HEK293 (cell line): Measurements from ENCODE around the gene ZNF609.

Experiments
- CTCF ChIA-PET: fragments of 350-600 bp; formaldehyde crosslinking; extraction: SDS; loops from one replicate; lab custom pipeline; 2021; ENCODE audit warnings: antibody characterized with exemption; lab: Yijun Ruan, JAX
- POLR2A ChIA-PET: fragments of 300-600 bp; formaldehyde crosslinking; extraction: SDS; loops from one replicate; lab custom pipeline; 2020; ENCODE audit warnings: antibody characterized with exemption, inconsistent platforms; lab: Yijun Ruan, JAX
- H3K27ac ChIP-seq: fragments of 200-500 bp; sonication (Bioruptor generic); 2 replicates; pipeline ENCODE4 v1.5.1; 2014; ENCODE audit warnings: low read depth, low read length, control low read depth, inconsistent platforms; ENCODE audit errors: extremely low read depth
- H3K36me3 ChIP-seq, 2 experiments: fragments of 200-500 bp in 1 of 2; sonication (Bioruptor generic) in 1 of 2; 1 replicate in 1 of 2; 2 replicates in 1 of 2; pipeline ENCODE4 v1.5.1; 2014 to 2017; ENCODE audit warnings: inconsistent platforms in 2 of 2, low read length in 2 of 2; ENCODE audit not compliant: control insufficient read depth in 2 of 2, insufficient read depth in 1 of 2
- H3K4me1 ChIP-seq: fragments of 200-500 bp; sonication (Bioruptor generic); 2 replicates; pipeline ENCODE4 v1.5.1; 2014; ENCODE audit warnings: mild to moderate bottlenecking, low read length, inconsistent platforms; ENCODE audit not compliant: control insufficient read depth, insufficient read depth
- H3K4me3 ChIP-seq: 2 replicates; pipeline ENCODE4 v1.5.1; 2011; ENCODE audit warnings: low read depth, mild to moderate bottlenecking, control low read depth, low read length, moderate library complexity
- H3K9me3 ChIP-seq: fragments of 200-500 bp; sonication (Bioruptor generic); 2 replicates; pipeline ENCODE4 v1.5.1; 2014; ENCODE audit warnings: low read depth, low read length, inconsistent platforms; ENCODE audit not compliant: control insufficient read depth, insufficient read depth
- HOXC10 ChIP-seq: sonication (generic); formaldehyde crosslinking; IDR thresholded peaks from 2 replicates; pipeline ENCODE4 v1.8.1; 2023; ENCODE audit warnings: mild to moderate bottlenecking, missing genetic modification reagents
- IKZF3 ChIP-seq: fragments of 450-650 bp; IDR thresholded peaks from 2 replicates; pipeline ENCODE4 v1.5.0; 2018; ENCODE audit warnings: missing biosample characterization, mild to moderate bottlenecking, missing genetic modification characterization, moderate library complexity
- ZEB2 ChIP-seq: fragments of 450-650 bp; formaldehyde crosslinking; IDR thresholded peaks from 2 replicates; pipeline ENCODE4 v1.5.1; 2016; ENCODE audit warnings: missing biosample characterization, missing genetic modification characterization
- ZNF157 ChIP-seq: fragments of 450-650 bp; formaldehyde crosslinking; IDR thresholded peaks from 2 replicates; pipeline ENCODE4 v1.5.1; 2016; ENCODE audit warnings: missing biosample characterization, missing genetic modification characterization
- ZNF223 ChIP-seq: fragments of 450-650 bp; formaldehyde crosslinking; IDR thresholded peaks from 2 replicates; pipeline ENCODE4 v1.5.1; 2016; ENCODE audit warnings: missing biosample characterization, missing genetic modification characterization
- ZNF311 ChIP-seq: fragments of 450-650 bp; formaldehyde crosslinking; IDR thresholded peaks from 2 replicates; pipeline ENCODE4 v1.5.1; 2017; ENCODE audit warnings: missing biosample characterization, missing genetic modification characterization, borderline replicate concordance
- ZNF48 ChIP-seq: fragments of 450-650 bp; formaldehyde crosslinking; IDR thresholded peaks from 2 replicates; pipeline ENCODE4 v1.5.1; 2016; ENCODE audit warnings: missing biosample characterization, missing genetic modification characterization
- ZNF560 ChIP-seq: fragments of 450-650 bp; formaldehyde crosslinking; IDR thresholded peaks from 2 replicates; pipeline ENCODE4 v1.5.1; 2017; ENCODE audit warnings: missing biosample characterization, missing genetic modification characterization, borderline replicate concordance
- ZNF571 ChIP-seq: fragments of 450-650 bp; formaldehyde crosslinking; IDR thresholded peaks from 2 replicates; pipeline ENCODE4 v1.5.0; 2017; ENCODE audit warnings: missing biosample characterization, missing genetic modification characterization
- ZNF76 ChIP-seq: fragments of 450-650 bp; formaldehyde crosslinking; IDR thresholded peaks from 2 replicates; pipeline ENCODE4; 2016; ENCODE audit warnings: low read depth, missing biosample characterization, missing genetic modification characterization, borderline replicate concordance
- ZNF843 ChIP-seq: fragments of 450-650 bp; formaldehyde crosslinking; IDR thresholded peaks from 2 replicates; pipeline ENCODE4 v1.5.1; 2016; ENCODE audit warnings: missing biosample characterization, missing genetic modification characterization
- ZSCAN23 ChIP-seq: fragments of 450-650 bp; formaldehyde crosslinking; IDR thresholded peaks from 2 replicates; pipeline ENCODE4 v1.5.1; 2016; ENCODE audit warnings: missing biosample characterization, missing genetic modification characterization
- TF ChIP-seq, protein P1 (sequence below): fragments of 450-650 bp; formaldehyde crosslinking; IDR thresholded peaks from 2 replicates; pipeline ENCODE4; 2016; ENCODE audit warnings: missing biosample characterization, missing genetic modification characterization
- TF ChIP-seq, protein P2 (sequence below): fragments of 450-650 bp; formaldehyde crosslinking; IDR thresholded peaks from 2 replicates; pipeline ENCODE4 v1.5.1; 2016; ENCODE audit warnings: missing biosample characterization, missing genetic modification characterization
- TF ChIP-seq, protein P3 (sequence below): fragments of 450-650 bp; formaldehyde crosslinking; optimal IDR thresholded peaks from 2 replicates; pipeline ENCODE3; 2016; ENCODE audit warnings: missing biosample characterization, mild to moderate bottlenecking, missing genetic modification characterization
- TF ChIP-seq, protein P4 (sequence below): fragments of 450-650 bp; formaldehyde crosslinking; IDR thresholded peaks from 2 replicates; pipeline ENCODE4 v1.5.1; 2016; ENCODE audit warnings: missing biosample characterization, missing genetic modification characterization, borderline replicate concordance

ZNF609 gene

DNA sequence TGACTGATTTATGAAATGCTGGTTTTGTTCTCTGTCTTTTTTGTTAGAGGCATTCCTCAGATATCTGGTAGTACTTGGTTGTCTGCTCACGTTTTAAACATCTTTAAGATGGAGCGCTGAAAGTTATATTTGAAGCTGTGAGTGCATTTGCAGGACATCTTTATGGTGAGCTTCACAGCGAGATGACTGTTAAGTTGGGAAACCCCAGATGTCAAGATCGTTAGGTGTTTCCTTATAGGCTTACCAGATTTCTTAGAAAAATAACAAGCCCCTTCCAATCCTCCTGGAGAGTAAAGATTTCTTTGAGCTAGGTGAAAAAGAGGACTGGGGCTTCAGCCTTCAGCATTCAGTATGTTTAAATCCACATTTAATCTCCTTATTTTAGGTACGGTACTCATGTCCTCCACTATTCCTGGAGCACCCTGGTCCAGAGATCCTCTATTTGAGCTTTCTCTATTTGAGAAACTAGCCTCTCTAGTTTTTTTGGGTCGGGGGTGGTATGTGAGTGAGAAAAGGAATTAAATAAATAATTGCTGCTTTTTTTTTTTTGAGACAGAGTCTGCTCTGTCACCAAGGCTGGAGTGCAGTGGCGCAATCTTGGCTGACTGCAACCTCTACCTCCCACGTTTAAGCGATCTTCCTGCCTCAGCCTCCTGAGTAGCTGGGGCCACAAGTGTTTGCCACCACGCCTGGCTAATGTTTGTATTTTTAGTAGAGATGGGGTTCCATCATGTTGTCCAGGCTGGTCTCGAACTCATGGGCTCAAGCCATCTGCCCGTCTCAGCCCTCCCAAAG lies 72.3 kb downstream of the ZNF609 start:
- CTCF ChIA-PET: no interaction called here
- H3K27ac ChIP-seq: no peak overlapping the region
- TF ChIP-seq, protein P1, sequence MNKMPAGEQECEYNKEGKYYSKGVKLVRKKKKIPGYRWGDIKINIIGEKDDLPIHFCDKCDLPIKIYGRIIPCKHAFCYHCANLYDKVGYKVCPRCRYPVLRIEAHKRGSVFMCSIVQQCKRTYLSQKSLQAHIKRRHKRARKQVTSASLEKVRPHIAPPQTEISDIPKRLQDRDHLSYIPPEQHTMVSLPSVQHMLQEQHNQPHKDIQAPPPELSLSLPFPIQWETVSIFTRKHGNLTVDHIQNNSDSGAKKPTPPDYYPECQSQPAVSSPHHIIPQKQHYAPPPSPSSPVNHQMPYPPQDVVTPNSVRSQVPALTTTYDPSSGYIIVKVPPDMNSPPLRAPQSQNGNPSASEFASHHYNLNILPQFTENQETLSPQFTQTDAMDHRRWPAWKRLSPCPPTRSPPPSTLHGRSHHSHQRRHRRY (tag by site-specific recombination): no peak
- TF ChIP-seq ZNF48 (tag by site-specific recombination): no peak
- TF ChIP-seq ZNF223 (tag by site-specific recombination): no peak
- no peak for TF ChIP-seq ZNF311
- no peak for TF ChIP-seq ZNF560
- no peak for TF ChIP-seq ZEB2 (tag by site-specific recombination)
- no peak for TF ChIP-seq ZNF843
- no peak for TF ChIP-seq ZNF571 (tag by site-specific recombination)
- TF ChIP-seq ZNF76 (tag by site-specific recombination): no peak
- TF ChIP-seq, protein P2, sequence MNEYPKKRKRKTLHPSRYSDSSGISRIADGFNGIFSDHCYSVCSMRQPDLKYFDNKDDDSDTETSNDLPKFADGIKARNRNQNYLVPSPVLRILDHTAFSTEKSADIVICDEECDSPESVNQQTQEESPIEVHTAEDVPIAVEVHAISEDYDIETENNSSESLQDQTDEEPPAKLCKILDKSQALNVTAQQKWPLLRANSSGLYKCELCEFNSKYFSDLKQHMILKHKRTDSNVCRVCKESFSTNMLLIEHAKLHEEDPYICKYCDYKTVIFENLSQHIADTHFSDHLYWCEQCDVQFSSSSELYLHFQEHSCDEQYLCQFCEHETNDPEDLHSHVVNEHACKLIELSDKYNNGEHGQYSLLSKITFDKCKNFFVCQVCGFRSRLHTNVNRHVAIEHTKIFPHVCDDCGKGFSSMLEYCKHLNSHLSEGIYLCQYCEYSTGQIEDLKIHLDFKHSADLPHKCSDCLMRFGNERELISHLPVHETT (tag by site-specific recombination): no peak
- no peak for TF ChIP-seq ZNF157 (tag by site-specific recombination)
- TF ChIP-seq, protein P3, sequence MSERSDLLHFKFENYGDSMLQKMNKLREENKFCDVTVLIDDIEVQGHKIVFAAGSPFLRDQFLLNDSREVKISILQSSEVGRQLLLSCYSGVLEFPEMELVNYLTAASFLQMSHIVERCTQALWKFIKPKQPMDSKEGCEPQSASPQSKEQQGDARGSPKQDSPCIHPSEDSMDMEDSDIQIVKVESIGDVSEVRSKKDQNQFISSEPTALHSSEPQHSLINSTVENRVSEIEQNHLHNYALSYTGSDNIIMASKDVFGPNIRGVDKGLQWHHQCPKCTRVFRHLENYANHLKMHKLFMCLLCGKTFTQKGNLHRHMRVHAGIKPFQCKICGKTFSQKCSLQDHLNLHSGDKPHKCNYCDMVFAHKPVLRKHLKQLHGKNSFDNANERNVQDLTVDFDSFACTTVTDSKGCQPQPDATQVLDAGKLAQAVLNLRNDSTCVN: no peak
- TF ChIP-seq ZSCAN23 (tag by site-specific recombination): no peak
- TF ChIP-seq, protein P4, sequence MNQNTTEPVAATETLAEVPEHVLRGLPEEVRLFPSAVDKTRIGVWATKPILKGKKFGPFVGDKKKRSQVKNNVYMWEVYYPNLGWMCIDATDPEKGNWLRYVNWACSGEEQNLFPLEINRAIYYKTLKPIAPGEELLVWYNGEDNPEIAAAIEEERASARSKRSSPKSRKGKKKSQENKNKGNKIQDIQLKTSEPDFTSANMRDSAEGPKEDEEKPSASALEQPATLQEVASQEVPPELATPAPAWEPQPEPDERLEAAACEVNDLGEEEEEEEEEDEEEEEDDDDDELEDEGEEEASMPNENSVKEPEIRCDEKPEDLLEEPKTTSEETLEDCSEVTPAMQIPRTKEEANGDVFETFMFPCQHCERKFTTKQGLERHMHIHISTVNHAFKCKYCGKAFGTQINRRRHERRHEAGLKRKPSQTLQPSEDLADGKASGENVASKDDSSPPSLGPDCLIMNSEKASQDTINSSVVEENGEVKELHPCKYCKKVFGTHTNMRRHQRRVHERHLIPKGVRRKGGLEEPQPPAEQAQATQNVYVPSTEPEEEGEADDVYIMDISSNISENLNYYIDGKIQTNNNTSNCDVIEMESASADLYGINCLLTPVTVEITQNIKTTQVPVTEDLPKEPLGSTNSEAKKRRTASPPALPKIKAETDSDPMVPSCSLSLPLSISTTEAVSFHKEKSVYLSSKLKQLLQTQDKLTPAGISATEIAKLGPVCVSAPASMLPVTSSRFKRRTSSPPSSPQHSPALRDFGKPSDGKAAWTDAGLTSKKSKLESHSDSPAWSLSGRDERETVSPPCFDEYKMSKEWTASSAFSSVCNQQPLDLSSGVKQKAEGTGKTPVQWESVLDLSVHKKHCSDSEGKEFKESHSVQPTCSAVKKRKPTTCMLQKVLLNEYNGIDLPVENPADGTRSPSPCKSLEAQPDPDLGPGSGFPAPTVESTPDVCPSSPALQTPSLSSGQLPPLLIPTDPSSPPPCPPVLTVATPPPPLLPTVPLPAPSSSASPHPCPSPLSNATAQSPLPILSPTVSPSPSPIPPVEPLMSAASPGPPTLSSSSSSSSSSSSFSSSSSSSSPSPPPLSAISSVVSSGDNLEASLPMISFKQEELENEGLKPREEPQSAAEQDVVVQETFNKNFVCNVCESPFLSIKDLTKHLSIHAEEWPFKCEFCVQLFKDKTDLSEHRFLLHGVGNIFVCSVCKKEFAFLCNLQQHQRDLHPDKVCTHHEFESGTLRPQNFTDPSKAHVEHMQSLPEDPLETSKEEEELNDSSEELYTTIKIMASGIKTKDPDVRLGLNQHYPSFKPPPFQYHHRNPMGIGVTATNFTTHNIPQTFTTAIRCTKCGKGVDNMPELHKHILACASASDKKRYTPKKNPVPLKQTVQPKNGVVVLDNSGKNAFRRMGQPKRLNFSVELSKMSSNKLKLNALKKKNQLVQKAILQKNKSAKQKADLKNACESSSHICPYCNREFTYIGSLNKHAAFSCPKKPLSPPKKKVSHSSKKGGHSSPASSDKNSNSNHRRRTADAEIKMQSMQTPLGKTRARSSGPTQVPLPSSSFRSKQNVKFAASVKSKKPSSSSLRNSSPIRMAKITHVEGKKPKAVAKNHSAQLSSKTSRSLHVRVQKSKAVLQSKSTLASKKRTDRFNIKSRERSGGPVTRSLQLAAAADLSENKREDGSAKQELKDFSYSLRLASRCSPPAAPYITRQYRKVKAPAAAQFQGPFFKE: no peak
- no peak for TF ChIP-seq HOXC10 (CRISPR knock-in tag)
- TF ChIP-seq IKZF3 (tag by site-specific recombination): no peak
- TF ChIP-seq, all 188 proteins: peak for 0
- no peak overlapping the region for H3K4me3 ChIP-seq
- peaks cover 9% of the 10 kb centered on the region for H3K4me1 ChIP-seq
- H3K36me3 ChIP-seq: no peaks in the 10 kb centered on the region
- no peaks in the 10 kb centered on the region for H3K9me3 ChIP-seq
- POLR2A ChIA-PET: no interaction called here
